Activated T-helper 1 cell treated with anti-CD3 and anti-CD28 coated beads, Interleukin-12 subunit alpha, Interleukin-12 subunit beta, Interleukin-2, Interleukin-4 antibody, amounts not matched to agents 30 ng/mL and 10 ng/mL and 1 ng/mL, durations not matched to agents 14 hours and 24 hours and 36 hours (primary cell): Measurements from ENCODE around the gene FAM83G. TPM values are rescaled to one million over a fixed set of nuclear protein-coding genes. Genes with fewer than 3 reads are reported as not detected.
A peak's percentile ranks its signal among the peaks of the same experiment; 100 is the strongest.
"Not testable (repeated sequence)": the region's sequence is repeated elsewhere in the genome, so short reads cannot be mapped to it uniquely, and the experiment has no call there.

Source experiments
- DNase-seq: peaks from one replicate; pipeline ENCODE4 v3.0.0; 2021; ENCODE audit warnings: low spot score
- H3K27ac Mint-ChIP-seq: one replicate; pipeline ENCODE4 v1.8.0; 2021; ENCODE audit warnings: mild to moderate bottlenecking, mixed read lengths
- H3K27me3 Mint-ChIP-seq: one replicate; pipeline ENCODE4 v1.8.0; 2022; ENCODE audit warnings: mild to moderate bottlenecking, moderate library complexity, mixed read lengths; ENCODE audit not compliant: insufficient read depth
- H3K36me3 Mint-ChIP-seq: one replicate; pipeline ENCODE4 v1.8.0; 2021; ENCODE audit warnings: low read depth, mixed read lengths
- H3K4me1 Mint-ChIP-seq: one replicate; pipeline ENCODE4 v1.8.0; 2021; ENCODE audit warnings: low read depth, mixed read lengths
- H3K4me3 Mint-ChIP-seq: one replicate; pipeline ENCODE4 v1.8.0; 2021; ENCODE audit warnings: mild to moderate bottlenecking, moderate library complexity, mixed read lengths
- H3K9me3 Mint-ChIP-seq: one replicate; pipeline ENCODE4 v1.8.0; 2021; ENCODE audit warnings: mixed read lengths
- intact Hi-C: fragments of 100-400 bp; cut with micrococcal nuclease; formaldehyde crosslinking; loops from one replicate; pipeline ENCODE4 v1.15.1; 2024
- total RNA-seq: library from RNA; stranded (reverse); gene quantifications from 2 replicates; pipeline ENCODE4 v1.2.3, GENCODE V29; 2022

FAM83G gene
- total RNA-seq, 1 donor from 2014 or later = 13.2 TPM

DNA sequence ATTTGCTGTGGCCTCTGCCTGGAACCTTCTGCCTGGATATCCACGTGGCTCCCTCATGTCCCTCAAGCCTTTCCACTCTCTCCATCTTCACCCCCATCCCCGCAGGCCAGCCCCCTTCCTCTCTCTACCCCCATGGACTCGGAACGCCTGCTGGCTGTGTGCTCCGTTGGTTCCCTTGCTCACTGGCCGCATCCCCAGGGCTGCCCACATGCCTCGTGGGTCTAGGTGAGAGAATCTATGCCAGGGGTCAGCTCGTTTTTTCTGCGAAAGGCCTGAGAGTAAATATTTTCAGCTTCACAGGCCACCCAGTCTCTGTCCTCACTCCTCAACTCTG, 40.6 kb downstream of the FAM83G start:
- no peak for DNase-seq
- H3K4me3 Mint-ChIP-seq = no peak overlapping the region
- H3K27me3 Mint-ChIP-seq = no peaks in the 10 kb centered on the region
- intact Hi-C loops = loop anchor here (5.0 kb wide), 2 partner anchors 38 to 42 kb away; partner anchors contain the start of gene FAM83G
- no peaks in the 10 kb centered on the region for H3K9me3 Mint-ChIP-seq
- no peak overlapping the region for H3K27ac Mint-ChIP-seq
- no peaks in the 10 kb centered on the region for H3K36me3 Mint-ChIP-seq
- peaks cover 17% of the 10 kb centered on the region for H3K4me1 Mint-ChIP-seq

DNA sequence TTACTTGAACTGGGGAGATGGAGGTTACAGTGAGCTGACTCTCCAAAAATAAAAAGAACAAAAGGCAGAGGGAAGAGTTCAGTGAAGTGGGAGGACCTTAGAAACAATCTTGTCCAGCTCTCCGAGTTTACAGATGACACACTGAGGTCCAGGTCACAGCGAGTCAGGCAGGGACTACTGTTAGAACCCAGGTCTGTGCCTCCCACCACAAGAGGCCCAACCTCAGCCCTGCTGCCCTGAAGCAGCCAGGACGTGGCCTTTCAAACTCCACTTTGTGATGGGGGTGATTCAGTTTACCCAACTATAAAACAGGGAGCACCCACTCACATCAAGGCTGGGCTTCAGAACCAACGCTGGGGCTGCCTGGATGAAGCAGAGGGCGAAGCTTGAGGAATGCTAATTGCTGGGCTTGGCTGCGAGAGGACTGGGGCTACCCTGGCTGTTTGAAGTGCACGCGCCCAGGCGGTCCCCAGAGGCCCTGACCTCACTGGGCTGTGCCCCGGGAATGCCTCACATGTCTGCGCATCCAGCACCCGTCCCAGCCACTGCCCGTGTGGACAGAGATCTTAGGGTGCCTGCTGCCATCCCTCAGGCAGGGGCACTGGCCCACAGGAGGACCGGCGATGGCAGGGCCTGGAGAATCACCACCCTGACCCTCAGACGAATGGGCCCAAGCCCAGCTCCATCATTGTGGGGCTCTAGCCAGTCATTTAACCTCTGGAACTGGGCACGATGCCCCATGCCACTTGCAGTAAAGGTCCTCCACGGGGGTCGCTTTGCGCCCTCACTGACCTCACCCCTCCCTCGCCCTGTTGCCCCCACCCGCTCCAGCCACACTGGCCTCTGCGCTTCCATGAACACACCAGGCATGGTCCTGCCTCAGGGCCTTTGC, 41.2 kb downstream of the FAM83G start:
- H3K27ac Mint-ChIP-seq = no peak overlapping the region
- DNase-seq = no peak
- peaks cover 17% of the 10 kb centered on the region for H3K4me1 Mint-ChIP-seq
- H3K4me3 Mint-ChIP-seq = no peak overlapping the region
- no peaks in the 10 kb centered on the region for H3K27me3 Mint-ChIP-seq
- H3K9me3 Mint-ChIP-seq = no peaks in the 10 kb centered on the region
- no peaks in the 10 kb centered on the region for H3K36me3 Mint-ChIP-seq
- intact Hi-C loops = loop anchor here (5.0 kb wide), 2 partner anchors 39 to 41 kb away; partner anchors contain the start of gene FAM83G

DNA sequence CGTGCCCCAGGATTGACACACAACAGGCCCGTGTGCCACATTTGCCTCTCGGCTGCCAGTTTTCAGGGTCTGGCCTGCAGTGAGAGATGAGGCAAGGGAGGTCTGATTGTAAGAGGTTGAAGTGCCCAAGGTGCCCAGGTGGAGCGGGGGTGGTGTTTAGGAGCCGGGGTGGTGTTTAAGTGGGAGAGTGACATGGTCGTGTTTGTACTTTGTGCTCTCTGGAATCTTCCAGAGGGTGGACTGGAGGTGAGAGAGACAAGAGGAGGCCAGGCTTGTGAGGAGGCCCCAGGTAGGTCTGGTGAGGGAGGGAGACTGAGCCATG, 42.1 kb downstream of the FAM83G start:
- Mint-ChIP-seq H3K4me1 (peaks cover 17% of the 10 kb centered on the region), H3K36me3 (no peaks in the 10 kb centered on the region), H3K4me3 (no peak overlapping the region), H3K27ac (peak overlapping the region; percentile 35), H3K9me3 (no peaks in the 10 kb centered on the region), H3K27me3 (no peaks in the 10 kb centered on the region)
- DNase-seq = no peak
- intact Hi-C loops = loop anchor here (5.0 kb wide), 2 partner anchors 40 kb away; partner anchors contain the start of gene FAM83G

DNA sequence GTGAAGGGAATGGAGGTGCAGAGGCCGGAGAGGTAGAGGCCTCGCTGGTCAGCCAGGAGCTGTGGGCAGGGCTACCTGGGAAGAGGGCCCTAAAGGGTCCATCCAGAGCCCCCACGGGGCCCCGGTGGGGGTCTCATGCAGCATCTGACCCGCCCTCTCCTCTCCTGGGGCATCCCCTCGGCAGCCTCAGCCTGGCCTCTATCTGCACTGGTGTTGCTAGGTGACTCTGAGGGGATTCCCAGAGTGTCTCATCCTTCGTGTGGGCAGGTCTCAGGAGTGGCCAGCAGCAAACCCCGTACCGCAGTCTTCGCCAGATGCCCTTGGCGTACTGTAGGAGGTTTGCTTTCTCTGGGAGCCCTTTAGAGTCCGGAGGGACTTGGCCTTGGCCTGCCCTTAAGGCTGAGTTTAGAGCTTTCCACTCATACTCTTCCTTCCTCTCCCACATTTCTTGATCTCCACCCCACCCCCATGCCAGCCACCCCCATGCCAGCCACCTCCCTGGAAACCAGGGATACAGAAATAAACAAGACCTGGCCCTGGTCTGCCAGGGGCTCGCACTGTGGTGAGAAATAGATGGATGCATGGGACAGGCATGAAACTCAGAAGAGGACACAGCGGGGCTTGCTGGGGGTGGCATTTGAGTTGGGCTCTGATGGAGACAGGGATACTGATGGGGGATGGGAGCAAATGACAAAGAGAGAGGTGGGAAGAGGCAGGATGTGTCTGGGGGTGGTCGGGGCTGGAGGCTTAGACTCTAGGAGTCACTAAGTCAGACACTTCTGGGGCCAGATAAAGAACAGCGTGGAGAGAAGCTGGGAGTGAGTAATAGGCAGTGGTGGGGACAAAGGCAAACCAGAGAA, 42.7 kb downstream of the FAM83G start:
- Mint-ChIP-seq H3K4me1 (peaks cover 17% of the 10 kb centered on the region), H3K4me3 (no peak overlapping the region), H3K27me3 (no peaks in the 10 kb centered on the region), H3K9me3 (no peaks in the 10 kb centered on the region), H3K36me3 (no peaks in the 10 kb centered on the region), H3K27ac (no peak overlapping the region)
- intact Hi-C loops = loop anchor here (5.0 kb wide), 2 partner anchors 40 kb away; partner anchors contain the start of gene FAM83G
- DNase-seq = no peak

DNA sequence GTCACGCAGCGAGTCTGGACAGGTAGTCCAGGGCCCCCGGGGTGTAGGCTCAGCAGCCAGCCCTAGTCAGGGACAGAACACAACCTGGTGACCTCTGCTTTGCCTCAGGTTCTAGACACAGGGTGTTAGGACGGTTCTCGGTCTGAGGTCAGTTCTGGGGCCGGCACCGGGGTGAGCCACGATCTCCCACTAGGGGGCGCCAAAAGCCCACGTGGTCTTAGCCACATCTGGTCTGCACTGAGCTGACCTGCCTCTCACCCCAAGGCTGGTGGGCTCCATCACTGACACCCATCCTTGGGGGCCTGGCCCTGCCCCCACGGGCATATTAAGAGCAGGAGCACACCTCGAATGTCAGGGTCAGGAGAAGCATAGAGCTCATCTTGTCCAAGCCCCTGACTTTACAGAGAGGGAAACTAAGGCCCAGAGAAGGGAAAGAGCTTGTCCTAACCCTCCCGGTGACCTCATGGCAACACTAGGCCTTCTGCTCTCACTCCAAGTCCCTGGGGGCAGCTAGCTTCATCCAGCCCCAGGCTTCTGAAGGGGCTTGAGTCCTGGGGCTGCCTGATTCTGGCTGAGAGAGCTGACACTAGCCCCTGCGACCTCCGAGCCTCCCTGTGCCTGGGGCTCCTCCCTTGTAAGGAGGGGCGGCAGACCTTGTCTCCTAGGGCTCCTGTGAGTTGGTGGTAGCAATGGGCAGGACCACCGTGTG, 43.6 kb downstream of the FAM83G start:
- H3K27me3 Mint-ChIP-seq = no peaks in the 10 kb centered on the region
- peak overlapping the region; percentile 38 for H3K27ac Mint-ChIP-seq
- H3K9me3 Mint-ChIP-seq = no peaks in the 10 kb centered on the region
- intact Hi-C loops = loop anchor here (5.0 kb wide), 2 partner anchors 39 to 41 kb away; partner anchors contain the start of gene FAM83G
- DNase-seq = peak; percentile 68
- H3K4me3 Mint-ChIP-seq = no peak overlapping the region
- H3K4me1 Mint-ChIP-seq = peaks cover 17% of the 10 kb centered on the region
- no peaks in the 10 kb centered on the region for H3K36me3 Mint-ChIP-seq

DNA sequence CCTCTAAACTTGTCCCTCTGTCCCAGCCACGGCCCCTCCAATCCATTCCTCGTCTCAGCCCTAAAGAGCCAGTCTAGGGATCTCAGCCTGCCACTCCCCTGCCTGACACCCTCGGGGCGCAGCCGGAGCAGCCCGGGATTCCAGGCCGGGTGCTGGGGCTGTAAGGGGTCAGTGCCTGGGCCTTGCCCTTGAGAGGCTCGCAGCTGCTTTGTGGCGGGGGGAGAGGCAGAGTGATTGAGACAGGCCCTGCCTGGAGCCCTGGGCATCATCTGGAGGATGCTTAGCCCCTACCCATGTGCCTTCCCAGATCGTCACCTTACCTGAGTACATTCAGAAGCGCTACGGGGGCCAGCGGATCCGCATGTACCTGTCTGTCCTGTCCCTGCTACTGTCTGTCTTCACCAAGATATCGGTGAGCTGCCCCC, 44.3 kb downstream of the FAM83G start:
- DNase-seq = no peak

DNA sequence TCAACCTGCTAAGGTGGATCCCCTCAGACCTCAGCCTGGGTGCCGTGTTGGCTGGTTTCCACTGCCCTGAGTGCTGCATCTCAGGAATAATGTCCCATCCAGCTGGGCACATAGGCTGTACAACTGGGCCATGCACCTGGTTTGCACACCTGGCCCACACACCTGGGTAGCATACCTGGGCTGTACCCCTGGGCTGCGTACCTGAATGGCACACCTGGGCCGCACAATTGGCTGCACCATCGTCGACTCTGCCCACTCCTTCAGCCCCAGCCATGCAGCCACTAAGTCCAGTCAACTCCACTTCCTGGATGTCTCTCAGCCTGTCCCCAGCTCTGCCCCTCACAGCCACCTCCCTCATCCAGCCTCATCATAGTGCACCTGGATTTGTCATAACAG, 44.7 kb downstream of the FAM83G start:
- Mint-ChIP-seq H3K4me1 (peaks cover 27% of the 10 kb centered on the region), H3K27ac (no peak overlapping the region), H3K27me3 (no peaks in the 10 kb centered on the region), H3K36me3 (no peaks in the 10 kb centered on the region), H3K4me3 (no peak overlapping the region), H3K9me3 (no peaks in the 10 kb centered on the region)
- DNase-seq = no peak
- intact Hi-C loops = loop anchor here (5.0 kb wide), 2 partner anchors 38 to 42 kb away; partner anchors contain the start of gene FAM83G

More for the DNA sequence above, 44.3 kb downstream of the FAM83G start:
- H3K4me1 Mint-ChIP-seq = peaks cover 23% of the 10 kb centered on the region
- intact Hi-C loops = loop anchor here (5.0 kb wide), 2 partner anchors 38 to 42 kb away; partner anchors contain the start of gene FAM83G
- no peaks in the 10 kb centered on the region for H3K9me3 Mint-ChIP-seq
- H3K36me3 Mint-ChIP-seq = no peaks in the 10 kb centered on the region
- H3K27me3 Mint-ChIP-seq = no peaks in the 10 kb centered on the region
- H3K27ac Mint-ChIP-seq = no peak overlapping the region
- H3K4me3 Mint-ChIP-seq = no peak overlapping the region

DNA sequence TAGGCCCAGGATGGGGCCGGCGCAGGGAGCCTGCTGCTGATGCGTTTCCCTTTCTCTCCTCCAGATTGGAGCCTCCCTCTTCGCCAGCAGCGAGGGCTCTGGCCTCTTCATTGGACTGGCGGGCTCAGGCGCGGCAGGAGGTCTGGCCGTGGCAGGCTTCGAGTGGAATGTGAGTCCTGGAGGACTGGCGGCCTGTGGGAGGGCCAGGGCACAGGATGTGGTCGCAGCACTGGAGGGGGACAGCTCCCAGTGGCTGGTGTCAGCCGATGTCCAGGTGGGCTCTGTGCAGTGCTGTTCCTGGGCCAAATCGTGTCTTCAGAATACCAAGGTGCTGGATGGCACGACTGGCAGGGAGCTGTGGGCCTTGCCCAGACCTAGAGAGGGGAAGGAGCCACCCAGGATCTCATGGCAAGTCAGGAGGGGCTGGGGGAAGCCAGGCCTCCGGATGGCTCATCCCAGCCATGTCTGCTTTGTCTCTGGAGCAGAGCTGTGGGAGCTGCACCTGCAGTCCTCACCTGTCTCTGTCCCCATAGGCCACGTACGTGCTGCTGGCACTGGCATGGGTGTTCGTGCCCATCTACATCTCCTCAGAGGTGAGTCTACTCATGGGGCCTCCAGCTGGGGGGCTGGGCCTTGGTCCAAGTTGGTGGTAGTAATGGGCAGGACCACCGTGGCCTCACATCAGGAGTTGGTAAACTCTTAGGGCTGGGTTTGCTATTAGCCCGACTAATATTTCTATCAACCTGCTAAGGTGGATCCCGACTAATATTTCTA, 45.3 kb downstream of the FAM83G start:
- H3K4me1 Mint-ChIP-seq = peaks cover 31% of the 10 kb centered on the region
- no peaks in the 10 kb centered on the region for H3K27me3 Mint-ChIP-seq
- no peaks in the 10 kb centered on the region for H3K9me3 Mint-ChIP-seq
- no peak overlapping the region for H3K4me3 Mint-ChIP-seq
- intact Hi-C loops = no loop called here
- no peaks in the 10 kb centered on the region for H3K36me3 Mint-ChIP-seq
- H3K27ac Mint-ChIP-seq = no peak overlapping the region
- DNase-seq = no peak

DNA sequence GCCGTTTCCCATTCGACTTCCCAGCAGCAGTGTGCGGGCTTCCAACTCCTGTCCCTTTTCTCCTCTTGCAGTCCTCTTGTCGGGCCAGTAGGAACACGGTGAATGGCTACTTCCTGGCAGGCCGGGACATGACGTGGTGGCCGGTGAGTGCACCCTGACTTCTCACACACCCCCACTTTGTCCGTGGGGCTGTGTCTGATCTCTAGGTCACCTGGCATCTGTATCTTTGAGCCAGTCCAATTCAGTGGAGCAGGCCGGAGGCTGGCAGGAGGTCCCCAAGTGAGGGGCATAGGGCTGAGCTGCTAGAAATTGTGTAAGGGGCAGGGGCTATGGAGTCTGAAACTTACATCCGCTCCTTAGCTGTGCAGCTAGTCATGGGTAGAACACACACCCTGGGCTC, 46.0 kb downstream of the FAM83G start:
- no peak overlapping the region for H3K4me3 Mint-ChIP-seq
- no peak overlapping the region for H3K27ac Mint-ChIP-seq
- H3K9me3 Mint-ChIP-seq = no peaks in the 10 kb centered on the region
- no peaks in the 10 kb centered on the region for H3K36me3 Mint-ChIP-seq
- peaks cover 34% of the 10 kb centered on the region for H3K4me1 Mint-ChIP-seq
- no peak for DNase-seq
- H3K27me3 Mint-ChIP-seq = no peaks in the 10 kb centered on the region
- intact Hi-C loops = no loop called here

DNA sequence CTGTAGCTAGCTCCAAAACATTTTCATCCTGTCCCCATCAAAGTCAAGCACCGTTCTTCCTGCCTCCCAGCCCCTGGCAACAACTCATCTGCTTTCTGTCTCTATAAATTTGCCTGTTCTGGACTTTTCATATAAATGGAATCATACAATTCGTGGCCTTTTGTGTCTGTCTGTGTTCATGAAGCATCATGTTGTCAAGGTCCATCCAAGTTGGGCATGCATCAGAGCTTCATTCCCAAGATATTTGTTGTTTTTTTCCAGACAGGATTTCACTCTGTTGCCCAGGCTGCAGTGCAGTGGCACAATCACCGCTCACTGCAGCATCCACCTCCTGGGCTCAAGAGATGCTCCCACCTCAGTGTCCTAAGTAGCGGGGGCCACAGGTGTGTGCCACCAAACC, 46.7 kb downstream of the FAM83G start:
- no peak overlapping the region for H3K4me3 Mint-ChIP-seq
- intact Hi-C loops = no loop called here

DNA sequence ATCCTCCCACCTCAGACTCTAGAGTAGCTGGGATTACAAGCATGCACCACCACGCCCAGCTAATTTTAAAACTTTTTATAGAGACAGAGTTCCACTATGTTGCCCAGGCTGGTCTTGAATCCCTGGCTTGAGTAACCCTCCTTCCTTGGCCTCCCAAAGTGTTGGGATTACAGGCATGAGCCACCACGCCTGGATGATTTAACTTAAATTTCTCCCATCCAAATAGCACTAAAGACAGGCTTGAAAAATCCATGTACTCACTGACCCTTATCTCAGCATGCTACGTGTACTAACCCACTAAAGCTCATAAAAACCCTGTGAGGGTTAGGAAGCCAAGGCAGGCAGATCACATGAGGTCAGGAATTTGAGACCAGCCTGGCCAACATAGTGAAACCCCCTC, 48.0 kb downstream of the FAM83G start:
- Mint-ChIP-seq H3K4me3 (no peak overlapping the region), H3K36me3 (no peaks in the 10 kb centered on the region), H3K27ac (no peak overlapping the region), H3K27me3 (peaks cover 3% of the 10 kb centered on the region), H3K9me3 (no peaks in the 10 kb centered on the region), H3K4me1 (peaks cover 24% of the 10 kb centered on the region)
- no peak for DNase-seq
- intact Hi-C loops = no loop called here

More for the DNA sequence above, 46.7 kb downstream of the FAM83G start:
- Mint-ChIP-seq H3K36me3 (no peaks in the 10 kb centered on the region), H3K27me3 (peaks cover 3% of the 10 kb centered on the region), H3K9me3 (no peaks in the 10 kb centered on the region), H3K4me1 (peaks cover 34% of the 10 kb centered on the region), H3K27ac (no peak overlapping the region)
- no peak for DNase-seq

DNA sequence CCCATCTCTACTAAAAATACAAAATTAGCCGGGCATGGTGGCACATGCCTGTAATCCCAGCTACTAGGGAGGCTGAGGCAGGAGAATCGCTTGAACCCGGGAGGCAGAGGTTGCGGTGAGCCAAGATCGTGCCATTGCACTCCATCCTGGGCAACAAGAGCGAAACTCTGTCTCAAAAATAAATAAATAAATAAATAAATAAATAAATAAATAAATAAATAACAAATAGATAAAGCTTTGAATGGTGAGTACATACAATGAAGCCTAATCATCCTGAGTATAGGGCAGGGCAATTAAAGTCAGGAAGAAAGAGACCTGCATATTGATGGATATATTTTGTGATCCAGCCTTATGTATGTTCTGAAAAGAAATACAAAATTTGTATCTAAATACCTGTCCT, 48.5 kb downstream of the FAM83G start:
- intact Hi-C loops, H3K9me3 Mint-ChIP-seq, DNase-seq, H3K27ac Mint-ChIP-seq, H3K27me3 Mint-ChIP-seq, H3K4me3 Mint-ChIP-seq, H3K36me3 Mint-ChIP-seq: not testable (repeated sequence)
- peaks cover 23% of the 10 kb centered on the region for H3K4me1 Mint-ChIP-seq
